Measurements from ENCODE around the gene ZNF135. TPM values are rescaled to one million over a fixed set of nuclear protein-coding genes. Genes with fewer than 3 reads are reported as not detected.

Gene ZNF135
- 0.12 TPM in 1 of 2 replicates, not detected in the other for total RNA-seq

DNA sequence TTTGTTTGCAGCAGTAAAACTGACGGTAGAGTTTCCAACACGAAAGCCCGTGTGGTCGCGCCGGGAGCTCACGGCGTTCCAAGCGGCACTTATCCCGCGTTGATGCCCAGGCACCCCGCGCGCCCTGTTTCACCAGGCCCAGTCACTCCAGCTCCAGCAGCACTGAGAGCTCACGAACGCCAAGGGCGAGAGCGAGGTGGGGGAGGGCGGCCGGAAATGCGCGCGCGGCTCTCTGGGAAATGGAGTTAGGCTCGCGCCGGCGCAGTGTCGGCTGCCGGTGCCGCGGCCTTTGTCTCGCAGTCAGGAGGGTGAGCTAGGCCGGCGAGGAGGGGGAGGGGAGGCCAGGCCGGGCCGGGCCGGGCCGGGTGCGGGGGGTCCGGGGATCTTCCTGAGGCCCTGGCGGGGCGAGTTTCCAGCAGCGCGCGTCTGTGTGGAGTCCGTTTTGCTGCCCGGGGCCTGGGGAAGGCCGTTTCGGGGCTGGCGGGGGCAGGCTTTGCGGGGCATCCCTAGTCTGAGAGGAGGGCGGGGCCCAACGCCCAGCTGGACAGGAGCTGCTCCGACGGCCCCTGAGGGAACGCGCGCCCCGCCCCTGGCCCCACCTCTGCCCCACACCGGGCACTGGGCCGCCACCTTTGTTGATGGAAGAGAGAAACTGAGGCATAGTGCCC is at the start of gene ZNF135:
ZNF135 (plus strand) TSS at position 280 of the 668 bp plus-strand sequence. CDS start 721 bp downstream, outside the sequence.
- intact Hi-C loops (cut with micrococcal nuclease), result no loop called here

- intact Hi-C loops (cut with micrococcal nuclease), result loop anchor here (2.0 kb wide), 2 partner anchors 142 to 284 kb away; partner anchors contain the start of gene ZNF329
Measured at GRCh38 chr19:58009301-58009665, 49.8 kb upstream of the ZNF135 start.

- intact Hi-C loops (cut with micrococcal nuclease), result loop anchor here (2.0 kb wide), 2 partner anchors 141 to 285 kb away; partner anchors contain the start of gene ZNF329
Measured at GRCh38 chr19:58009666-58010301, 49.3 kb upstream of the ZNF135 start.

GRCh38 chr19:58010507-58010906 is 48.6 kb upstream of the ZNF135 start:
- intact Hi-C loops (cut with micrococcal nuclease), result no loop called here

- intact Hi-C loops (cut with micrococcal nuclease), result no loop called here
Measured at GRCh38 chr19:58014141-58014540, 44.9 kb upstream of the ZNF135 start.

GRCh38 chr19:58020129-58020528 is 39.0 kb upstream of the ZNF135 start:
- intact Hi-C loops (cut with micrococcal nuclease), result no loop called here

DNA sequence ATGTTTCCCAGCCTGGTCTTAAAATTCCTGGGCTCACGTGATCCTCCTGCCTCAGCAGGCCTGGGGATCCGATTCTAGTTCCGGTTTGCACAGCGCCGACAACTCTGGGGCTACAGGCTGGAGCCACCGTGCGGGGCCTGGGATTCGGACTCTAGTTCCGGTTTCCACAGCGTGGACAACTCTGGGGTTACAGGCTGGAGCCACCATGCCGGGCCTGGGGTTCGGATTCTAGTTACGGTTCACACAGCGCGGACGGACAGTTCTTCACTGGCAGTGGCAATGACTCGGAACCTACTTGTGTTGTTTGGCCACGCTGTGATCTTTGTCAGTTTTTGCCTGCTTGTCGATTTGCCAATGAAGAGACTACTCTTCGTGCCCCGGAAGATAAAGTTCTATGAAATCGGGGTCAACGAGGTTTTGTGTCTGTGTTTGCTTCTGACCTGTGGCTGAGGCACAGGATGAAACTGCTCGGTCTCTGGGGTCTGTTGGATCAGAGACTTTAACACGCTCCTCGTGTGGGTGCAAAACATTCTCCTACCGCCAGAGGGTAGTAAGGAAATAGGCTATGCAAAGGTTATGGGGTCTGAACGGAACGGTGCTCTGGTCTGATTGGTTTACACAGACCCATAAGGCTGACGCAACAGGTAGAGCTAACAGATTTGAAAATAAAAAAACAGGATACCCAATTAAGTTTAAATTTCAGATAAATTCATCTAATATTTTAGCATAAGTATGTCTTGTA is 37.4 kb upstream of the ZNF135 start:
- intact Hi-C loops (cut with micrococcal nuclease), result no loop called here

DNA sequence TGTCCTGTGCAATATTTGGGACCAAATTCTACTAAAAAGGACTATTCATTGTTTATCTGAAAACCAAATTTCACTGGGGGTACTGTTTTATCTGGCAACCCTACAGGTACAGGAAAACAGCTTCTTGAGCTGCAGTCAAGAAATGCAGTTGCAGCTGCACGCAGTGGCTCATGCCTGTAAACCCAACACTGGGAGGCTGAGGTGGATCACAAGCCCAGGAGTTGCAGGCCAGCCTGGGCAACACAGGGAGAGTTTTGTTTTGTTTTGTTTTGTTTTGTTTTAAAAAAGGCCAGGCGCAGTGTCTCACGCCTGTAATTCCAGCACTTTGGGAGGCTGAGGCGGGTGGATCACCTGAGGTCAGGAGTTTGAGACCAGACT is 36.8 kb upstream of the ZNF135 start:
- intact Hi-C loops (cut with micrococcal nuclease), result no loop called here

DNA sequence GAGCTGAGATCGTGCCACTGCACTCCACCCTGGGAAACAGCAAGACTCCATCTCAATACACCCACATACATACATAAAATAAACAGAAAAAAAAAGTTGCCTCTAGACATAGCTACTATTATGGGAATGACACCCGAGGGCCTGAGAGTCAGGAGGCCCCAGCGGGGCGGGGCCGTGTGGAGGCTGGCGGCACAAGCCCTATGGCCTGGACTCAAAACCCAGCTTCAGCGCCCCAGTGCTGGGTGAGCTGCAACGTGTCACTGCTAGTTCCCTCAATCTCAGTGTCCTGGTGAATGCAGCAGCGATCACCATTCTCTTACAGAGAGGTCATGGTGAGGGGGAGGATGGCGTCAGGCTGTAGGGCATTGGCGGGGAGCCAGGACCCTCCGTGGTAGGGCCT is 34.4 kb upstream of the ZNF135 start:
- intact Hi-C loops (cut with micrococcal nuclease), result no loop called here

DNA sequence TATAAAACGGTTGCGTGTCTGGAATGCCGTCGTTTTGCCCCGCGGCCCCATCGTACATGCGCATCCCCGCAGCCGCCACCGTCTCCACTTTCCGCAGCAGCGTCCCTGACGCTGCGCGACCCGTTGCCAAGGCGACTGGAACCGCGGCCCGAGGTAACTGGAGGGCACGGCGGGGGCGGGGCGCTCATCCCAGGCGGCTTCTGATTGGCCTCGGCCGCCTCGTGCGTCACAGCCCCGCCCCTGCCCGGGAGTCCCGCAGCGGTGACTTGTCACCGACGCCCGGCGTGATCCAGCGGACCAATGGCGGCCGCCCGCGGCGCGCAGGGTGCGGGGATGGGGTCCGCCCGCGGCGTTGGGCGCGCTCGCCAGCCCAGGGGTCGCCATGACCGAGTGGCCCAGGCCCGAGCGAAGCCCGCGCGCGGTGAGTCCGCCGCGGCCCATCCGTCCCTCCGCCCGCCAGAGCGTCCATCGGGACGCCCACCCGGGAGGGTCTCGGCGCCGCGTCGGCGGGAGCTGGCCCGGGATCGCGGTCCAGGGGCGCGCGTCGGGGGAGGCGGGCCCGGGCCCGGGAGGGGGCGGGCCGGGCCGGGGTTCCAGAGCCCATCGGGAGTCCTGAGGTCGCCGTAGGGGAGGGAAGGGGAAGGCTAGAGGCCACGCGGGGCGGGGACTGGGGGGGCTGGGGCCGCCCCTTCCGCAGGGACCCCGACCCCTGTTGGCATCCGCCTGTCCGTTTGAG is 25.2 kb upstream of the ZNF135 start, which contains the start of gene ZSCAN1:
ZSCAN1 (plus strand) TSS at position 285 of the 736 bp plus-strand sequence. CDS start 3,812 bp downstream, outside the sequence.
- intact Hi-C loops (cut with micrococcal nuclease), result no loop called here

GRCh38 chr19:58034477-58034793 is 24.6 kb upstream of the ZNF135 start:
- intact Hi-C loops (cut with micrococcal nuclease), result no loop called here

- intact Hi-C loops (cut with micrococcal nuclease), result no loop called here
Measured at GRCh38 chr19:58035863-58036262, 23.2 kb upstream of the ZNF135 start.

DNA sequence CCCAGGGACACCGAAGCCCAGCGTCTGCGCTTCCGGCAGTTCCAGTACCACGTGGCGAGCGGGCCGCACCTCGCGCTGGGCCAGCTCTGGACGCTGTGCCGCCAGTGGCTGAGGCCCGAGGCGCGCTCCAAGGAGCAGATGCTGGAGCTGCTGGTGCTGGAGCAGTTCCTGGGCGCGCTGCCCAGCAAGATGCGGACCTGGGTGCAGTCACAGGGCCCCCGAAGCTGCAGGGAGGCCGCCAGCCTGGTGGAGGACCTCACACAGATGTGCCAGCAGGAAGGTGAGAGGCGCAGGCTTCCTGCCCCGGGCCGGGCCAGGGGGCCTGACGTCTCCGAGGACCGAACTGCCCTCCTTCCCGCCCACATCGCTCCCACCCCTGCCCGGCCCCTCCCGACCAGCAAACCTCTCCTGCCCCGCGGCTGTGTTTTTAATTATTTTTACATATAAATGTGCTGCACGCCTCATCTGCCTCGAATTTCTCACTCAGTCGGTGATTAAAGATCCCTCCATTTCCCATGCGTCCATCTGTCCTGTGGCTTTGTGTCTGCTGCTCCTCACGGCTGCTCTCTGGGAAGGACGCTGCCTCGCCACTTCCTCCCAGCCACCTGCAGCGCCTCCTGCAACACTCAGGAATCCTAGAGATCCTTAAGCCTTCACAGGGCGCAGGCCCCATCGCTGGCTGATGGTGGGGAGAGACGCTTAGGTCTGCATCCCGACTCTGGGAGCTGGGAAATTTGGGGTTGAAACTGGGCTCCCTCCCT is 21.0 kb upstream of the ZNF135 start:
- intact Hi-C loops (cut with micrococcal nuclease), result no loop called here

DNA sequence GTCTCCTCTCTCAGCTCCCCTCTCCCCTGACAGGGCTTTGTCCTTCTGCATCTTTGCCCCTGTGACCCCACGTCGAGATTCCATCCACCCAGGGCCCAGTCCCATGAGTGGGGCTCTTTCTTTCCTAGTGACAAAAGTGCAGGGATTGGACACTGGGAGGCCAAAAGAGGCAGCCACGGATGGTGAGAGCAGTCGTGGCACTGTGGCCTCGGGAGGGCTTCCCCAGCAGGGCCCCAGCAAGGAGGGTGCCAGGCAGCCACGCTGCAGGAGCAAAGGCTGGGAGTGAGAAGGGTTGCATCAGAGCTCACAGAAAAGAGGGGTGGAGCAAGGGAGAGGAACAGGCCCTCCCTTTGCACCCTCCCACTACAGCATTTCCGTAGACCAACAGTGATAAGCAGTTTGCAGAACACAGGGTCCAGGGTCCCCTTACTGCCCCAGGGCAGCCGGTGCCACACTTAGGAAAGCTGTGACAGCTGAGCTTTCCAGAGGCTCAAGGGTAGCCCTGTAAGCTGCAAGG is 20.3 kb upstream of the ZNF135 start:
- intact Hi-C loops (cut with micrococcal nuclease), result no loop called here

DNA sequence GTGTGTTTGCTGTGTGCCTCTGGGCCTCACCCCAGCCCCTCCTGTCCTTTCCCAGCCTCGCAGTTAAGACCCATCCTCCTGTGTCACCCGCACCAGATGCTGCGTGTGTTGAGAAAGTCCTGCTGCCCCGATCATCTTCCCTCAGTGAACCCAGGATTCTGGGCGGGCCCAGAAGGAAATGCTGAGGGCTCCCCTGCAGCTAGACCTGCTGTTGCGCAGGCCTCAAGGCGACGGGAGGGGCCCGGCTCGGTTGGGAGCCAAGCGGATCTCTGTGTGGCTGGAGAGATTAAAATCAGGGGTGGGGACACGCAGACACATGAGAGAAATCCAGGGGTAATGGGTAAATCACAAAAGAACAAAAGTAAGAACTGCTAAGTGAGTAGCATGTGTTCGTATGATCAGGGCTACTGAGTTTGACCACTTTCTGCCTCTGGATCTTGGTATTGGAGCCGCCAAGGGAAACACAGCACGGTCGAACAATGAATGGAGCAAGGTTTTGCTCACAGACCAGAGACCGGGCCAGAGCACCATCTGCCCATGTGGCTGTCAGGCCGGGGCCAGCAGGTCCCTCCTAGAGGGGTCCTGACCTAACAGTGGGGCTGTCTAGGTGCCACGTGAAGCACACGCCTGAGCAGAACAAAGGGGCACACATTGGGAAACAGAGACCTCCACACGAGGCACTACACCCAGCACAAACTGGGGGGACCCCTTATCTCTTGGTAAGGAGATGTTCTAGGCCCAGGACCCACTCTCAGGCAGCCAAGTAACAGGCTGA is 18.1 kb upstream of the ZNF135 start:
- intact Hi-C loops (cut with micrococcal nuclease), result no loop called here

DNA sequence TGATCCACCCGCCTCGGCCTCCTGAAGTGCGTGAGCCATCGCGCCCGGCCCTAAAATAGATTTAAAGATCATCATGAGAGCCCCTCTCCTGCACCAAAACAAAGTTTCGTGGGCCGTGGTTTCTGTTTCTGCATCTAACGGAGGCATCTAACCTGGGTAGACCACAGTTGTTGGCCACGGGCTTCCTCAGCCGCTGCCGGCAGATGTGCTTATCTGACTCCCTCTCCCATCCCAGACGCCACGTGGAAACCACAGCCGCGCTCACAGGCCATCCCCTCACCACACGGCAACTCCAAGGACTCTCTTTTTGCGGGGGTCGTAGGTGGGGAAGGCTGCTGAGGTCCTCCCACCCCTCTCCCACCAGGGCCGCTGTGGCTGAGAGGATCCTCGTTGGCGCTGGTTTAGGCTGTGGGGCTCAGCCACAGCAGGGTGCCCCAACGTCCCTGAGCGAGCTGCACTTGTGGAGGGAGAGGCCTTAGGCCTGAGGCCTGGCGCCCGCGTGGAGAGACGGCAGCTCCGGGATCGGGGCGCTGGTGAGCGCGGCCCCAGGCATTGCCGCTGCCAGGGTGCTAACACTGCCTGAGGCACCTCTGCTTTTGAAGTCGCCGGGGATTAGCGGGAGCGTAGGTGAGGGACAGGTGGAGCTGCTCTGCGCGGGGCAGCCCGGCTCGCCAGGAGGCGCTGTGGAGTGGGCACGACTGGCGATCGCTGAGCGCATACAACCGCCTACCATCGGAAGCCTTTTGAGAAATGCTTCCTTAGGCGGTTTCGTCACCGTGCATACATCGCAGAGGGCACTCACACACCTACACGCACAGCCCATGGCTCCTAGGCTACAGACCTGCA is 16.4 kb upstream of the ZNF135 start:
- intact Hi-C loops (cut with micrococcal nuclease), result no loop called here

DNA sequence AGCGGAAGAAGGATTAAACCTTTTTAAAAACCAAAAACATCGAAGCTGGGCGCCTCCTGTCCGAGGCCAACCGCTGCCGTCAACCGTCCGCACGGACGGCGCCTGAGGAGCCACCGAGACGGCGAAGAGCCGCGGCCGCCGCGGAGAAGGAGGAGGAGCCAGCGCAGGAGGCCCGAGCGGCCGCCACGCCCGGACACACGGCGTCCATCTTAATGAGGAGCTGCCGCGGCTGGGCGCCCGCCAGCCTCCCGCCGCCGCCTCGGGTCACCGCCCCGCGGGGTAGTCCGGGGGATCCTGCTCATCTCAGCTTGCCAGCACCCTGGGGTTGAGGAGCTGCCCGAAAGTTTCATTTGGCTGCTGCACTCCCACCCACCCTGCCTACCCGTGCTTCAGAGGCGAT is 14.7 kb upstream of the ZNF135 start:
- intact Hi-C loops (cut with micrococcal nuclease), result no loop called here

DNA sequence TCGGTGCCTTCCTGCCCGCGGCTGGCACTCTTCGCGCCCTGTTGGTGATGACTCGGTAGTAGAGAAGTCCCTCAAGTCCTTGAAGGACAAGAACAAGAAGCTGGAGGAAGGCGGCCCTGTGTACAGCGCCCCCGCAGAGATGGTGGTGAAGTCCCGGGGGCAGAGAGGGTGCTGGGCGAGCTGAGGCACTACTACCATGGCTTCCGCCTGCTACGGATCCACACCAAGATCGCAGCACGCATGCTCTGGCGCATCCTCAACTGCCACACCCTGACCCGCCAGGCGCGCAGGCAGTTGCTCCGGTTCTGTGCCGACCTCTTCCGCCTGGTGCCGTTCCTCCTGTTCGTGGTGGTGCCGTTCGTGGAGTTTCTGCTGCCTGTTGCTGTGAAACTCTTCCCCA is 14.2 kb upstream of the ZNF135 start:
- intact Hi-C loops (cut with micrococcal nuclease), result no loop called here
